Neuronal stem cell (in vitro differentiated cells): ENCODE results near the gene P2RY8.
"Not testable (repeated sequence)": the region's sequence is repeated elsewhere in the genome, so short reads cannot be mapped to it uniquely, and the experiment has no call there.

Experiments
- DNase-seq: peaks from one replicate; pipeline ENCODE4 v3.0.0-alpha.2; 2013; ENCODE audit warnings: low spot score
- H2AFZ ChIP-seq: one replicate; pipeline ENCODE4 v1.6.1; 2013; ENCODE audit warnings: mild to moderate bottlenecking, low read length, inconsistent platforms
- H2AK5ac ChIP-seq: 2 replicates; pipeline ENCODE4 v1.6.1; 2013; ENCODE audit warnings: low read depth, mild to moderate bottlenecking, inconsistent platforms, low read length, moderate library complexity, mixed read lengths
- H2BK120ac ChIP-seq: 2 replicates; pipeline ENCODE4 v1.6.1; 2013; ENCODE audit warnings: low read depth, mild to moderate bottlenecking, inconsistent platforms, low read length, moderate library complexity, mixed read lengths
- H2BK12ac ChIP-seq: one replicate; pipeline ENCODE4 v1.6.1; 2013; ENCODE audit warnings: low read length, inconsistent platforms
- H2BK15ac ChIP-seq: 2 replicates; pipeline ENCODE4 v1.6.1; 2013; ENCODE audit warnings: mild to moderate bottlenecking, low read length, inconsistent platforms, mixed read lengths
- H2BK5ac ChIP-seq: one replicate; pipeline ENCODE4 v1.6.1; 2013; ENCODE audit warnings: inconsistent platforms, mild to moderate bottlenecking, low read length, moderate library complexity
- H3K14ac ChIP-seq: one replicate; pipeline ENCODE4 v1.6.1; 2013; ENCODE audit warnings: low read length, inconsistent platforms
- H3K18ac ChIP-seq: 2 replicates; pipeline ENCODE4 v1.6.1; 2013; ENCODE audit warnings: low read length, inconsistent platforms
- H3K23ac ChIP-seq: 2 replicates; pipeline ENCODE4 v1.6.1; 2013; ENCODE audit warnings: low read depth, mild to moderate bottlenecking, mixed read lengths, low read length, inconsistent platforms; ENCODE audit not compliant: poor library complexity
- H3K27ac ChIP-seq: replicated peaks from 3 replicates; pipeline ENCODE4 v1.5.1; 2013; ENCODE audit warnings: low read length, inconsistent platforms
- H3K27me3 ChIP-seq, 3 experiments: 2 replicates each; pipeline ENCODE4 v1.6.1; 2013; ENCODE audit warnings: low read length in 3 of 3, mild to moderate bottlenecking in 2 of 3, inconsistent platforms in 1 of 3, low read depth in 1 of 3, mixed read lengths in 1 of 3, moderate library complexity in 1 of 3; ENCODE audit not compliant: control insufficient read depth in 3 of 3, insufficient read depth in 3 of 3
- H3K36me3 ChIP-seq, 2 donors: replicated peaks in 1 of 2; 2 replicates each; pipeline ENCODE4 v1.6.1; 2013; ENCODE audit warnings: low read length in 2 of 2; ENCODE audit not compliant: control insufficient read depth in 2 of 2, insufficient read depth in 2 of 2
- H3K4ac ChIP-seq: 2 replicates; pipeline ENCODE4 v1.6.1; 2013; ENCODE audit warnings: inconsistent platforms, mild to moderate bottlenecking, low read length, moderate library complexity
- H3K4me1 ChIP-seq, 2 donors: 1 replicate in 1 of 2; 2 replicates in 1 of 2; pipeline ENCODE4 v1.6.1; 2013; ENCODE audit warnings: low read length in 2 of 2, low read depth in 1 of 2; ENCODE audit not compliant: control insufficient read depth in 2 of 2, insufficient read depth in 1 of 2
- H3K4me2 ChIP-seq: one replicate; pipeline ENCODE4 v1.6.1; 2013; ENCODE audit warnings: mild to moderate bottlenecking, low read length, inconsistent platforms; ENCODE audit not compliant: insufficient read depth, poor library complexity, severe bottlenecking
- H3K4me3 ChIP-seq, 2 donors: 2 replicates each; pipeline ENCODE4 v1.5.1; 2013; ENCODE audit warnings: low read length in 2 of 2, mild to moderate bottlenecking in 2 of 2, inconsistent platforms in 1 of 2, moderate library complexity in 1 of 2
- H3K79me1 ChIP-seq: one replicate; pipeline ENCODE4 v1.6.1; 2013; ENCODE audit warnings: low read depth, mild to moderate bottlenecking, inconsistent platforms, low read length, moderate library complexity
- H3K9ac ChIP-seq: one replicate; pipeline ENCODE4 v1.6.1; 2013; ENCODE audit warnings: mild to moderate bottlenecking, low read depth, low read length, inconsistent platforms; ENCODE audit not compliant: poor library complexity
- H3K9me3 ChIP-seq, 2 donors: replicated peaks in 1 of 2; 2 replicates each; pipeline versions ENCODE3 to v1.6.1; 2013; ENCODE audit warnings: low read length in 2 of 2, mild to moderate bottlenecking in 2 of 2, inconsistent platforms in 1 of 2, low read depth in 1 of 2, mixed read lengths in 1 of 2, moderate library complexity in 1 of 2; ENCODE audit not compliant: control insufficient read depth in 2 of 2, insufficient read depth in 1 of 2
- H4K8ac ChIP-seq: one replicate; pipeline ENCODE4 v1.6.1; 2013; ENCODE audit warnings: low read depth, mild to moderate bottlenecking, inconsistent platforms, low read length, moderate library complexity
- H4K91ac ChIP-seq: one replicate; pipeline ENCODE4 v1.6.1; 2013; ENCODE audit warnings: low read length, low read depth, mild to moderate bottlenecking, inconsistent platforms; ENCODE audit not compliant: poor library complexity
- whole genome bisulfite sequencing, 2 donors: extraction: QIAGEN DNeasy Blood & Tissue Kit; methylation state at CpG; one replicate each; pipeline ENCODE4 v1.1.7; 2013; ENCODE audit warnings: missing lambda C conversion rate in 2 of 2, mixed read lengths in 1 of 2; ENCODE audit not compliant: insufficient read length in 2 of 2, insufficient replicate concordance in 1 of 2; ENCODE audit errors: extremely low coverage in 2 of 2; 5-methylcytosine and 5-hydroxymethylcytosine counted together

P2RY8 gene

GRCh38 chrX:1525583-1526355 is 11.2 kb downstream of the P2RY8 start:
- H3K14ac ChIP-seq, result no peak overlapping the region

DNA sequence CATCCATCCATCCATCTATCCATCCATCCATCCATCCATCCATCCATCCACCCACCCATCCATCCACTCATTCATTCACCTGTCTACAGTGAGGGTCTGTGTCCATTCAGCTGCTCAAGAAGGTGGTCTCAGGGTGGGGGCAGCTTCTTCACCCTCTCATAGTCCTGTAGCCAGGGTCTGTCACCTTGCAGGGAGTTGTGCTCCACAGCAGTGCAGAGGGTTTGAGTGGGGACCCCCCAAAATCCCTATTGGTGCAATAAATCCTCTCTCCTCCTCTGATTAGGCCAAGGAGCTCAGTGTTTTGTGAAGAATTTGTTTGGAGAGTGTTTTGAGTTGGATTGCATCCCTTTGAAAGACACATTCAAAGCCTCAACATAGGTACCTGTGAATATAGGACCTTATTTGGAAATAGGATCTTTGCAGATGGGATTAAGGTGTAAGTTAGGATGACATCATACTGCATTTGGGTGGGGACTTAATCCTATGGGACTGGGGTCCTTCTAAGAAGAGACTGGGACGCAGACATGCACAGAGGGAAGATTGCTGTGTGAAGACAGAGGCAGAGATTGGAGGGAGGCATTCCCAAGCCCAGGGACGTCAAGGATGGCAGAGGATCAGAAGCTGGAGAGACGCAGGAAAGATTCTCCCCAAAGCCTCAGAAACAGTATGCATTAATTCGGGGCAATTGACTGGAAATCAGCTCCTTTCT is 12.0 kb downstream of the P2RY8 start:
- H2AK5ac ChIP-seq, result no peak overlapping the region
- no peak overlapping the region for H2BK120ac ChIP-seq
- no peak overlapping the region for H2BK5ac ChIP-seq
- H3K23ac ChIP-seq, result no peak overlapping the region
- no peaks in the 10 kb centered on the region for H3K4me1 ChIP-seq
- no peak overlapping the region for H4K8ac ChIP-seq
- H3K36me3 ChIP-seq, result no peaks in the 10 kb centered on the region
- WGBS, 2 donors, result no CpG with 5 or more reads among the region's 4 CpGs
- H3K9me3 ChIP-seq, result peaks cover 0 to 2% of the 10 kb centered on the region in 2 donors
- DNase-seq, result no peak
- no peak overlapping the region for H3K27ac ChIP-seq
- no peak overlapping the region for H3K18ac ChIP-seq
- no peaks in the 10 kb centered on the region for H3K79me1 ChIP-seq
- H3K14ac ChIP-seq, result no peak overlapping the region
- H3K27me3 ChIP-seq, result no peaks in the 10 kb centered on the region
- H4K91ac ChIP-seq, result no peak overlapping the region
- H2AFZ ChIP-seq, result no peak overlapping the region
- no peak overlapping the region for H3K4me2 ChIP-seq
- H2BK12ac ChIP-seq, result no peak overlapping the region
- no peak overlapping the region for H3K4me3 ChIP-seq
- no peak overlapping the region for H2BK15ac ChIP-seq
- no peak overlapping the region for H3K4ac ChIP-seq
- H3K9ac ChIP-seq, result no peak overlapping the region

More at GRCh38 chrX:1525583-1526355, 11.2 kb downstream of the P2RY8 start:
- Histone ChIP-seq H4K91ac (no peak overlapping the region), H3K27me3 (no peaks in the 10 kb centered on the region), H2BK15ac (no peak overlapping the region), H4K8ac (no peak overlapping the region), H3K9ac (no peak overlapping the region), H3K4me1 (no peaks in the 10 kb centered on the region), H3K4ac (no peak overlapping the region), H3K9me3 (peaks cover 0 to 2% of the 10 kb centered on the region in 2 donors), H2BK12ac (no peak overlapping the region), H3K4me2 (no peak overlapping the region), H2AFZ (no peak overlapping the region), H3K4me3 (no peak overlapping the region), H3K36me3 (no peaks in the 10 kb centered on the region), H3K18ac (no peak overlapping the region), H3K27ac (no peak overlapping the region), H3K23ac (no peak overlapping the region), H2BK5ac (no peak overlapping the region), H3K79me1 (no peaks in the 10 kb centered on the region), H2AK5ac (no peak overlapping the region), H2BK120ac (no peak overlapping the region)
- WGBS, 2 donors, result 100% methylated on average over 1 of the region's 6 CpGs
- no peak for DNase-seq

- H3K4ac ChIP-seq, H3K27ac ChIP-seq, H4K91ac ChIP-seq, H3K4me1 ChIP-seq, H3K36me3 ChIP-seq, H2BK12ac ChIP-seq, DNase-seq, H3K4me3 ChIP-seq, H3K23ac ChIP-seq, H3K79me1 ChIP-seq, H2AFZ ChIP-seq, H3K18ac ChIP-seq, H3K9ac ChIP-seq, H2BK15ac ChIP-seq, H3K9me3 ChIP-seq, H2AK5ac ChIP-seq, H3K14ac ChIP-seq, H4K8ac ChIP-seq, H2BK5ac ChIP-seq, H3K27me3 ChIP-seq, H2BK120ac ChIP-seq, H3K4me2 ChIP-seq: not testable (repeated sequence)
- no CpG with 5 or more reads among the region's 4 CpGs for WGBS, 2 donors
Observed at GRCh38 chrX:1522905-1523304, 14.1 kb downstream of the P2RY8 start.

- Histone ChIP-seq H3K4me3 (no peak overlapping the region), H3K23ac (no peak overlapping the region), H4K91ac (no peak overlapping the region), H3K4me1 (no peaks in the 10 kb centered on the region), H2BK12ac (no peak overlapping the region), H2BK5ac (no peak overlapping the region), H3K9me3 (peaks cover 0 to 3% of the 10 kb centered on the region in 2 donors), H2AK5ac (no peak overlapping the region), H3K18ac (no peak overlapping the region), H3K79me1 (no peaks in the 10 kb centered on the region), H2AFZ (no peak overlapping the region), H4K8ac (no peak overlapping the region), H2BK120ac (no peak overlapping the region), H3K27me3 (no peaks in the 10 kb centered on the region), H3K27ac (no peak overlapping the region), H3K4ac (no peak overlapping the region), H2BK15ac (no peak overlapping the region), H3K14ac (no peak overlapping the region), H3K36me3 (no peaks in the 10 kb centered on the region), H3K9ac (no peak overlapping the region), H3K4me2 (no peak overlapping the region)
- no CpG with 5 or more reads among the region's 13 CpGs for WGBS, 2 donors
- DNase-seq, result no peak
Observed at GRCh38 chrX:1521459-1521956, 15.5 kb downstream of the P2RY8 start.
